BE2C (cell line): ENCODE data around the gene DENND1A.

ENCODE experiments used
- DNase-seq: peaks from one replicate; pipeline ENCODE4 v3.0.0-alpha.2; 2020
- H3K27me3 ChIP-seq: fragments of 250-450 bp; sonication (Bioruptor Pico); 2 replicates; pipeline ENCODE4 v1.5.1; 2020; ENCODE audit warnings: mild to moderate bottlenecking
- H3K36me3 ChIP-seq: fragments of 250-450 bp; sonication (Bioruptor Pico); 2 replicates; pipeline ENCODE4 v1.5.1; 2020; ENCODE audit warnings: mild to moderate bottlenecking
- H3K4me1 ChIP-seq: fragments of 250-450 bp; sonication (Bioruptor Pico); 2 replicates; pipeline ENCODE4 v1.5.1; 2020
- H3K4me3 ChIP-seq: 2 replicates; pipeline ENCODE4 v1.5.1; 2011; ENCODE audit warnings: low read depth, low read length
- H3K9me3 ChIP-seq: fragments of 250-450 bp; sonication (Bioruptor Pico); 2 replicates; pipeline ENCODE4 v1.5.1; 2020
- TF ChIP-seq, protein P1 (sequence below): IDR thresholded peaks from 2 replicates; pipeline ENCODE4 v1.5.1; 2012; ENCODE audit warnings: mild to moderate bottlenecking, low read depth, low read length

DENND1A gene

GRCh38 chr9:123725389-123725788 lies 204.5 kb downstream of the DENND1A start:
- TF ChIP-seq, protein P1, sequence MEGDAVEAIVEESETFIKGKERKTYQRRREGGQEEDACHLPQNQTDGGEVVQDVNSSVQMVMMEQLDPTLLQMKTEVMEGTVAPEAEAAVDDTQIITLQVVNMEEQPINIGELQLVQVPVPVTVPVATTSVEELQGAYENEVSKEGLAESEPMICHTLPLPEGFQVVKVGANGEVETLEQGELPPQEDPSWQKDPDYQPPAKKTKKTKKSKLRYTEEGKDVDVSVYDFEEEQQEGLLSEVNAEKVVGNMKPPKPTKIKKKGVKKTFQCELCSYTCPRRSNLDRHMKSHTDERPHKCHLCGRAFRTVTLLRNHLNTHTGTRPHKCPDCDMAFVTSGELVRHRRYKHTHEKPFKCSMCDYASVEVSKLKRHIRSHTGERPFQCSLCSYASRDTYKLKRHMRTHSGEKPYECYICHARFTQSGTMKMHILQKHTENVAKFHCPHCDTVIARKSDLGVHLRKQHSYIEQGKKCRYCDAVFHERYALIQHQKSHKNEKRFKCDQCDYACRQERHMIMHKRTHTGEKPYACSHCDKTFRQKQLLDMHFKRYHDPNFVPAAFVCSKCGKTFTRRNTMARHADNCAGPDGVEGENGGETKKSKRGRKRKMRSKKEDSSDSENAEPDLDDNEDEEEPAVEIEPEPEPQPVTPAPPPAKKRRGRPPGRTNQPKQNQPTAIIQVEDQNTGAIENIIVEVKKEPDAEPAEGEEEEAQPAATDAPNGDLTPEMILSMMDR = no peak
- Histone ChIP-seq H3K36me3 (no peaks in the 10 kb centered on the region), H3K27me3 (no peaks in the 10 kb centered on the region), H3K4me1 (peaks cover 3% of the 10 kb centered on the region), H3K9me3 (peaks cover 3% of the 10 kb centered on the region; the same call in 1 of the 2 replicates), H3K4me3 (no peak overlapping the region)
- no peak for DNase-seq

DNA sequence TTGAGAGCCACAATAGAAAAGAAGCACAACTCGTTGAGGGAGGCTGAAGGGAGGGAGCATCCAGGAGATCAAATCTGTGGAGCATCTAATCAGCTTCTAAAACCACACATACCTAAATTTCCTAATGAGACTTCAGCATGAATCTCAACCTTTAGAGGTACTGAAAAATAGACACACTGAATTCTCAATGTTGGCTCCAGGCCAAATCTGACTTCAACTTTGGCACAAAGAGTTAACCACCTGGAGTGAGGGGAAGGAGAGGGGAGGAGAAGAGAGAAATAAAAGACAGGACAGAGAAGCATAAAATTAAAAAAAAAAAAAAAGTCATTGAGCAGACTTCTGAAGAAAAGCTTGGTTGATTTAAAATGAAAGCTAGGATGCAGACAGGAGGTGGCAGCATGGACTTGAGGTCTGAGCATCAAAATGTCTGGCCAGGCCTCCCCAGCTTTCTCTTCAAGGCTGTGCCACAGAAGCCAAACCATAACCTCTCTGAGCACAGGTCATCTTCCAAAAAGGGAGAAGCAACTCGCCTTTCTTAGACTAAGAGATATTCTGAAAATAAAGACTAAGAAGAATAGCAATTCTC lies 205.6 kb downstream of the DENND1A start:
- DNase-seq = no peak
- TF ChIP-seq, protein P1 = 0 out of 2 replicates have a peak, but pooled peaks have one; percentile 11
- Histone ChIP-seq H3K4me3 (no peak overlapping the region), H3K9me3 (peaks cover 3% of the 10 kb centered on the region; the same call in 1 of the 2 replicates), H3K36me3 (no peaks in the 10 kb centered on the region), H3K4me1 (peaks cover 3% of the 10 kb centered on the region), H3K27me3 (no peaks in the 10 kb centered on the region)

DNA sequence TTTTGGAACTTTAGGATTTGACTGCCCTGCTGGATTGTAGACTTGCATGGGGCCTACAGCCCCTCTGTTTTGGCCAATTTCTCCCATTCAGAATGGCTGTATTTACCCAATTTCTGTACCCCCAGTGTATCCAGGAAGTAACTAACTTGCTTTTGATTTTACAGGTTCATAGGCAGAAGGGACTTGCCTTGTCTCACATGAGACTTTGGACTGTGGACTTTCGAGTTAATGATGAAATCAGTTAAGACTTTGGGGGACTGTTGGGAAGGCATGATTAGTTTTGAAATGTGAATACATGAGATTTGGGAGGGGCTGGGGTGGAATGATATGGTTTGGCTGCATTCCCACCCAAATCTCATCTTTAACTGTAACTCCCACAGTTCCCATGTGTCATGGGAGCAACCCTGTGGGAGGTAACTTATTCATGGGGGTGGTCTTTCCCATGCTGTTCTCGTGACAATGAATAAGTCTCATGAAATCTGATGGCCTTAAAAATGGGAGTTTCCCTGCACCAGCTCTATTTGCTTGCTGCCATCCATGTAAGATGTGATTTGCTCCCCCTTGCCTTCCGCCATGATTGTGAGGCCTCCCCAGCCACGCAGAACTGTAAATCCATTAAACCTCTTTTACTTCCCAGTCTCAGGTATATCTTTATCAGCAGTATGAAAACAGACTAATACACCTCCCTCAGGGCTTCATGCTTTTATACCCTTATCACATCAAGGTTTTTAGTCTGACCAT lies 206.6 kb downstream of the DENND1A start:
- DNase-seq = no peak
- peaks cover 3% of the 10 kb centered on the region for H3K4me1 ChIP-seq
- no peak overlapping the region for H3K4me3 ChIP-seq
- no peaks in the 10 kb centered on the region for H3K36me3 ChIP-seq
- peaks cover 3% of the 10 kb centered on the region; the same call in 1 of the 2 replicates for H3K9me3 ChIP-seq
- no peaks in the 10 kb centered on the region for H3K27me3 ChIP-seq
- TF ChIP-seq, protein P1 = no peak

DNA sequence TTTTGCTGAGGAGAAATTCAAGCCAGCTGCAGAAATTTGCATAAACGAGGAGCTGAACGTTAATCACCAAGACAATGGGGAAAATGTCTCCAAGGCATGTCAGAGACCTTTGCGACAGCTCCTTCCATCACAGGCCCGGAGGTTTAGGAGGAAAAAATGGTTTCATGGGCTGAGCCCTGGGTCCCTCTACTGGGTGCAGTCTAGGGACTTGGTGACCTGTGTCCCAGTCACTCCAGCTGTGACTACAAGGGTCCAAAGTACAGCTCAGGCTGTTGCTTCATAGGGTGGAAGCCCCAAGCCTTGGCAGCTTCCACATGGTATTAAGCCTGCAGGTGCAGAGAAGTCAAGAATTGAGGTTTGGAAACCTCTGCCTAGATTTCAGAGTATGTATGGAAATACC lies 207.5 kb downstream of the DENND1A start:
- TF ChIP-seq, protein P1 = no peak
- no peaks in the 10 kb centered on the region for H3K36me3 ChIP-seq
- peaks cover 3% of the 10 kb centered on the region for H3K4me1 ChIP-seq
- no peak for DNase-seq
- H3K4me3 ChIP-seq = no peak overlapping the region
- H3K9me3 ChIP-seq = peaks cover 3% of the 10 kb centered on the region; the same call in 1 of the 2 replicates
- H3K27me3 ChIP-seq = no peaks in the 10 kb centered on the region

GRCh38 chr9:123718188-123718587 lies 211.7 kb downstream of the DENND1A start:
- Histone ChIP-seq H3K27me3 (no peaks in the 10 kb centered on the region; the same call in 1 of the 2 replicates), H3K36me3 (no peaks in the 10 kb centered on the region), H3K4me1 (peaks cover 14% of the 10 kb centered on the region), H3K4me3 (no peak overlapping the region), H3K9me3 (0 out of 2 replicates have a peak, but pooled peaks cover 3% of the 10 kb centered on the region)
- TF ChIP-seq, protein P1 = no peak
- no peak for DNase-seq

GRCh38 chr9:123717581-123718175 lies 212.2 kb downstream of the DENND1A start:
- Histone ChIP-seq H3K4me1 (peaks cover 14% of the 10 kb centered on the region), H3K27me3 (no peaks in the 10 kb centered on the region; the same call in 1 of the 2 replicates), H3K36me3 (no peaks in the 10 kb centered on the region), H3K4me3 (no peak overlapping the region), H3K9me3 (no peaks in the 10 kb centered on the region)
- TF ChIP-seq, protein P1 = no peak
- DNase-seq = no peak
